Omental fat pad (tissue), 4 donors: ENCODE measurements around the gene NME3. TPM values are rescaled to one million over a fixed set of nuclear protein-coding genes. Genes with fewer than 3 reads are reported as not detected.

Source experiments
- ATAC-seq: fragments of 150-250 bp; one replicate; pipeline ENCODE4 v1.9.1; 2016; ENCODE audit warnings: mild to moderate bottlenecking, moderate library complexity; ENCODE audit not compliant: low FRiP score
- DNase-seq: peaks from one replicate; pipeline ENCODE4 v3.0.0-alpha.2; 2019; ENCODE audit warnings: low spot score
- CTCF ChIP-seq, 3 donors: fragments of 450-650 bp; IDR thresholded peaks; one replicate each; pipeline ENCODE4 v1.5.1; 2016 to 2017; ENCODE audit warnings: antibody characterized with exemption in 3 of 3, mild to moderate bottlenecking in 3 of 3, moderate library complexity in 2 of 3
- total RNA-seq, 4 donors: library from RNA; depleted of rRNA; stranded (reverse); fragments of >200 nt; gene quantifications; one replicate each; pipeline ENCODE4 v1.1.0, GENCODE V29; 2016

The NME3 gene
- total RNA-seq, 4 donors from 2014 or later, result 51.4 to 83.2 (median 69.6) TPM

- no peak for TF ChIP-seq CTCF (IDR thresholded peaks at IDR 0.05)
- DNase-seq (no peak), ATAC-seq (no peak)
These were observed 8.3 kb downstream of the NME3 start for GRCh38 chr16:1762879-1763520.

GRCh38 chr16:1762196-1762878 lies 9.0 kb downstream of the NME3 start:
- TF ChIP-seq CTCF (IDR thresholded peaks at IDR 0.05), result no peak
- DNase-seq (no peak), ATAC-seq (no peak)

GRCh38 chr16:1761751-1762150 lies 9.6 kb downstream of the NME3 start:
- no peak for DNase-seq
- TF ChIP-seq CTCF (IDR thresholded peaks at IDR 0.05), result no peak
- ATAC-seq, result no peak

- no peak for ATAC-seq
- no peak for TF ChIP-seq CTCF (IDR thresholded peaks at IDR 0.05)
- DNase-seq, result no peak
These were observed 10.4 kb downstream of the NME3 start for GRCh38 chr16:1760911-1761310.

- ATAC-seq (no peak), DNase-seq (no peak)
- TF ChIP-seq CTCF (IDR thresholded peaks at IDR 0.05), result no peak
These were observed 11.8 kb downstream of the NME3 start for GRCh38 chr16:1759511-1759910.

- ATAC-seq, result no peak
- DNase-seq, result no peak
- TF ChIP-seq CTCF (IDR thresholded peaks at IDR 0.05), result no peak
These were observed 12.4 kb downstream of the NME3 start for GRCh38 chr16:1758923-1759322.
